Measurements from ENCODE around the gene RAP2A.

- TF ChIP-seq POLR2AphosphoS5 (IDR thresholded peaks at IDR 0.05; ENCODE audit: borderline replicate concordance, low read depth, low read length) (no peak), FOXP2 (optimal IDR thresholded peaks at IDR 0.05; ENCODE audit: control extremely low read depth, extremely low read length, insufficient read depth) (no peak), EZH2 (IDR thresholded peaks at IDR 0.05) (no peak)
These were observed 2.7 kb upstream of the RAP2A start for GRCh38 chr13:97431171-97431764.
